Measurements from ENCODE around the gene MXD4.

Gene MXD4

GRCh38 chr4:2285613-2286381 is 23.9 kb upstream of the MXD4 start:
- TF ChIP-seq CREB1 (IDR thresholded peaks at IDR 0.05; ENCODE audit: low read depth) (no peak), NFIC (IDR thresholded peaks at IDR 0.05) (no peak)
- TF ChIP-seq, protein P1, sequence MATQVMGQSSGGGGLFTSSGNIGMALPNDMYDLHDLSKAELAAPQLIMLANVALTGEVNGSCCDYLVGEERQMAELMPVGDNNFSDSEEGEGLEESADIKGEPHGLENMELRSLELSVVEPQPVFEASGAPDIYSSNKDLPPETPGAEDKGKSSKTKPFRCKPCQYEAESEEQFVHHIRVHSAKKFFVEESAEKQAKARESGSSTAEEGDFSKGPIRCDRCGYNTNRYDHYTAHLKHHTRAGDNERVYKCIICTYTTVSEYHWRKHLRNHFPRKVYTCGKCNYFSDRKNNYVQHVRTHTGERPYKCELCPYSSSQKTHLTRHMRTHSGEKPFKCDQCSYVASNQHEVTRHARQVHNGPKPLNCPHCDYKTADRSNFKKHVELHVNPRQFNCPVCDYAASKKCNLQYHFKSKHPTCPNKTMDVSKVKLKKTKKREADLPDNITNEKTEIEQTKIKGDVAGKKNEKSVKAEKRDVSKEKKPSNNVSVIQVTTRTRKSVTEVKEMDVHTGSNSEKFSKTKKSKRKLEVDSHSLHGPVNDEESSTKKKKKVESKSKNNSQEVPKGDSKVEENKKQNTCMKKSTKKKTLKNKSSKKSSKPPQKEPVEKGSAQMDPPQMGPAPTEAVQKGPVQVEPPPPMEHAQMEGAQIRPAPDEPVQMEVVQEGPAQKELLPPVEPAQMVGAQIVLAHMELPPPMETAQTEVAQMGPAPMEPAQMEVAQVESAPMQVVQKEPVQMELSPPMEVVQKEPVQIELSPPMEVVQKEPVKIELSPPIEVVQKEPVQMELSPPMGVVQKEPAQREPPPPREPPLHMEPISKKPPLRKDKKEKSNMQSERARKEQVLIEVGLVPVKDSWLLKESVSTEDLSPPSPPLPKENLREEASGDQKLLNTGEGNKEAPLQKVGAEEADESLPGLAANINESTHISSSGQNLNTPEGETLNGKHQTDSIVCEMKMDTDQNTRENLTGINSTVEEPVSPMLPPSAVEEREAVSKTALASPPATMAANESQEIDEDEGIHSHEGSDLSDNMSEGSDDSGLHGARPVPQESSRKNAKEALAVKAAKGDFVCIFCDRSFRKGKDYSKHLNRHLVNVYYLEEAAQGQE (IDR thresholded peaks at IDR 0.05; ENCODE audit: low read depth): no peak

DNA sequence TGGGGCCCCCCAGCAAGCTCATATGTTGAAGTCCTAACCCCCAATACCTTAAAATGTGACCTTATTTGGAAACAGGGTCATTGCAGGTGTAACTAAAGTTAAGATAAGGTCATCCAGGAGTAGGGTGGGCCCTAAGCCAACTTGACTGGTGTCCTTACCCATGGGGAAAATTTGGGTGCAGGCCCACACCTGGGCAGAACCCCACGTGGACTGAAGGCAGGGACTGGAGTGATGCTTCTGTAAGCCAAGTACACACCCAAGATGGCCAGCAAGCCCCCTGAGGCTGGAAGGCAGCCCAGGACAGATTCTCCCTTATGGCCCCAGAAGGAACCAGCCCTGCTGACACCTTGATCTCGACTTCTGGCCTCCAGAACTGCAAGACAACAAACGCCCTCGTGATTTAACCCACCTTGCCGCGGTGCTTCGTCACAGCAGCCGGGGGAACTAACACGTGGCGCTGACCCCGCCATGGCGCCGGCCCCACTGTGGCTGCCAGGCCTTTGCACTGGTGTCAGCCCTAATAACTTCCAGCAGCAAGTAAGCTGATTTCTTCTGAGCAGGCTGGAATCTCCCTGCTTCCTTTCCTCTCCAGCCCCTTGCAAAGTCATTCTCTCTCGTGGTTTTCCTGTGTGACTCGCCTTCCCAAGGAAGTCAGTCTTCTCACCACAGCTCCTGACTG is 23.2 kb upstream of the MXD4 start:
- TF ChIP-seq YY1 (IDR thresholded peaks at IDR 0.05; ENCODE audit: low read depth) (no peak), RAD21 (IDR thresholded peaks at IDR 0.05; ENCODE audit: low read depth) (no peak), EGR1 (IDR thresholded peaks at IDR 0.05) (no peak), TCF12 (IDR thresholded peaks at IDR 0.05; ENCODE audit: low read depth) (no peak), TAF1 (IDR thresholded peaks at IDR 0.05; ENCODE audit: low read depth) (no peak), ZBTB7A (IDR thresholded peaks at IDR 0.05; ENCODE audit: low read depth) (no peak), EP300 (IDR thresholded peaks at IDR 0.05; ENCODE audit: borderline replicate concordance) (no peak), CREB1 (IDR thresholded peaks at IDR 0.05; ENCODE audit: low read depth) (no peak), NFIC (IDR thresholded peaks at IDR 0.05) (no peak), FOXM1 (IDR thresholded peaks at IDR 0.05; ENCODE audit: borderline replicate concordance, low read depth) (no peak), CEBPB (IDR thresholded peaks at IDR 0.05) (no peak), TEAD4 (IDR thresholded peaks at IDR 0.05) (no peak)
- TF ChIP-seq, protein P1 (IDR thresholded peaks at IDR 0.05; ENCODE audit: low read depth): no peak
- TF ChIP-seq, protein P2, sequence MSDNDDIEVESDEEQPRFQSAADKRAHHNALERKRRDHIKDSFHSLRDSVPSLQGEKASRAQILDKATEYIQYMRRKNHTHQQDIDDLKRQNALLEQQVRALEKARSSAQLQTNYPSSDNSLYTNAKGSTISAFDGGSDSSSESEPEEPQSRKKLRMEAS (IDR thresholded peaks at IDR 0.05): no peak
- TF ChIP-seq, protein P3, sequence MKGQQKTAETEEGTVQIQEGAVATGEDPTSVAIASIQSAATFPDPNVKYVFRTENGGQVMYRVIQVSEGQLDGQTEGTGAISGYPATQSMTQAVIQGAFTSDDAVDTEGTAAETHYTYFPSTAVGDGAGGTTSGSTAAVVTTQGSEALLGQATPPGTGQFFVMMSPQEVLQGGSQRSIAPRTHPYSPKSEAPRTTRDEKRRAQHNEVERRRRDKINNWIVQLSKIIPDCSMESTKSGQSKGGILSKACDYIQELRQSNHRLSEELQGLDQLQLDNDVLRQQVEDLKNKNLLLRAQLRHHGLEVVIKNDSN (IDR thresholded peaks at IDR 0.05): no peak

DNA sequence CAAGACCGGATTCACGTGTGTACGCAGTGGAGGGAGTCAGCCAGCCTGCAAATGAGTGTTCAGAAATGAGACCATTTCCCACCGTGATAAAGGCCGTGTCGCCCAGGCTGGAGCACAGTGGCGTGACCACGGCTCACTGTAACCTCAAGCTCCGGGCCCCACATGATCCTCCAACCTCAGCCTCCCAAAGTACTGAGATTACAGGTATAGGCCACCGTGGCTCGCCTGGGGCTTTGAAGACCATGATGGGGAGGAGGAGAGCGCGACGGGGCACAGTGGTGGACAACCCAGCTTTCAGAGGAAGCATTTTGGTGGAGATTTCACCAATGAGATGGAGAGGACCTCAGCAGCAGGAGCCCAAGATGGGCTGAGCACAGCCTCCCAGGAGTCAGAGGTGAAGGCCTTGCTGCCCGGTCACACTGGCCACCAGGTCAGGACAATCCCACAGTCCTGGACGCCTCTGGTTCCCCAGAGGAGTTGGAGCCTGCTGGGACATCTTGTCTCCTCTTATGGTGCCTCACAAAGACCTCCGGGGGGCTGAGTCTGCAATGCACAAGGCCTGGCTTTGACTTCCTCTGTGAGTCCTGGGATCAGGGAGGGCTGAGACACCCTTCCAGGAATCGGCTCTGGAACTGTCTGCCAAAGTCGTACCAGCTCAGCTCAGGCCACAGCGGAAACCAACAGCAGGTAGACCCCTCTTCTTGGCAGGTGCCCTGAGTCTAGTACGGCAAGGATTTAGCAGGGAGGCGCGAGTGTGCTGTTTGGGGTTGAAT is 22.4 kb upstream of the MXD4 start:
- TF ChIP-seq TCF12 (IDR thresholded peaks at IDR 0.05; ENCODE audit: low read depth) (no peak), CREB1 (IDR thresholded peaks at IDR 0.05; ENCODE audit: low read depth) (no peak), NFIC (IDR thresholded peaks at IDR 0.05) (no peak), YY1 (IDR thresholded peaks at IDR 0.05; ENCODE audit: low read depth) (no peak), TAF1 (IDR thresholded peaks at IDR 0.05; ENCODE audit: low read depth) (no peak), FOXM1 (IDR thresholded peaks at IDR 0.05; ENCODE audit: borderline replicate concordance, low read depth) (no peak), RAD21 (IDR thresholded peaks at IDR 0.05; ENCODE audit: low read depth) (no peak), TEAD4 (IDR thresholded peaks at IDR 0.05) (no peak), ZBTB7A (IDR thresholded peaks at IDR 0.05; ENCODE audit: low read depth) (no peak), CEBPB (IDR thresholded peaks at IDR 0.05) (no peak), EGR1 (IDR thresholded peaks at IDR 0.05) (no peak)
- TF ChIP-seq, protein P3 (IDR thresholded peaks at IDR 0.05): no peak
- TF ChIP-seq, protein P1 (IDR thresholded peaks at IDR 0.05; ENCODE audit: low read depth): no peak

DNA sequence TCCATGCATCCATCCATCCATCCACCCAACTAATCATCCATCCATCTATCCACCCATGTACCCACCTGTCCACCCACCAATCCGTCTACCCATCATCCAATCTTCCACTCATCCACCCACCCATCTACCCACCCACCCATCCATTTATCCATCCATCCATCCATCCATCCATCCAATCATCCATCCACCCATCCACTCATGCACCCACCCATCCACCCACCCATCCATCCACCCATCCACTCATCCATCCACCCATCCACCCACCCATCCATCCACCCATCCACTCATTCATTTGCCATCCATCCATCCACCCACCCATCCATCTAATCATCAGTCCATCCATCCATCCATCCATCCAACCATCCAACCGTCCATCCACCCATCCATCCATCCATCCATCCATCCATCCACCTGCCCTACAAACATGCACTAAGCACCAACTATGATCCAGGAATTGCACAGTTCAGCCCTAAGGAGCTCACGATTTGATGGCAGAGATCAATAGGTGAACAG is 21.3 kb upstream of the MXD4 start:
- TF ChIP-seq YY1 (IDR thresholded peaks at IDR 0.05; ENCODE audit: low read depth) (no peak), CEBPB (IDR thresholded peaks at IDR 0.05) (no peak), ZBTB7A (IDR thresholded peaks at IDR 0.05; ENCODE audit: low read depth) (no peak), FOXM1 (IDR thresholded peaks at IDR 0.05; ENCODE audit: borderline replicate concordance, low read depth) (no peak)
- TF ChIP-seq, protein P3 (IDR thresholded peaks at IDR 0.05): no peak

All from Ishikawa (cell line).